ENCODE data around the gene CEMIP. TPM values are rescaled to one million over a fixed set of nuclear protein-coding genes. Genes with fewer than 3 reads are reported as not detected.

The CEMIP gene
- total RNA-seq, 2 experiments from 2014 or later: not detected

DNA sequence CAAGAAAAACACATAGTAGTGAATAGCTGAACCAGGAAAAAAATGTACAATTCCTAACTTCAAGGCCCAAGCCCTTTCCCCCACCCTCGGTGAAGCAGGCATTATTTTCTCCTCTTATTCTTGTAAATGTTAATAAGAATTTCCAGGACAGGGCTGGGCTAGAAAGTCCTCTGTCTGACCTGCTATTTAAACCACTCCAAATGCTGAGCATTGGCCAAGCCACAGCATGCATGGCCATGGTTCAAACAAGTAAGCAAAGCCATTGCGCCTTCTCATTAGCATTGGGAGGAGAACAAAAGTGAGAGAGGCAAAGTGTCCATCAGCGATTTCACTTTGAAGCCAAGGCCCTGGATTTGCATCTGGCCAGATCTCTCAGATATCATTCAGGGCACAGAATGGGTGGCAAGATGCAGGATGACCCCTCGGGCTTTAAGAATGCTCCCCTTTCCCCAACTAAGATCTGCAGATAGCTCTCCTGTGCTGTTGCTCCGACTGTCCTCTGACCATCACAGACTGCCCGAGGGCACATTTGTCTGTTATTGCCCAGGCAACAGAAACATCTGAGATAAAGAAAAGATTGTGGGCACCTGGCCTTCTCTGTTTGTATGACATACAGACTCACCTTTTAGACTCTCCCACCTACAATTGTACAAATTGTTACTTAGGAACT lies 46.3 kb downstream of the CEMIP start:
- Histone ChIP-seq H3K9me2 (ENCODE audit: insufficient read depth, low read length) (no peaks in the 10 kb centered on the region), H3K9me3 (ENCODE audit: low read length) (no peaks in the 10 kb centered on the region), H3K79me2 (ENCODE audit: insufficient read depth, low read depth, low read length) (no peaks in the 10 kb centered on the region), H3K4me3 (ENCODE audit: low read depth, low read length, poor library complexity, severe bottlenecking) (no peak overlapping the region), H3K36me3 (ENCODE audit: insufficient read depth, low read length) (no peaks in the 10 kb centered on the region), H3K27ac (ENCODE audit: low read depth, low read length, poor library complexity, severe bottlenecking) (no peak overlapping the region), H4K20me1 (ENCODE audit: insufficient read depth, low read length) (no peaks in the 10 kb centered on the region), H3K4me2 (ENCODE audit: low read length) (no peak overlapping the region), H3K4me1 (ENCODE audit: insufficient read depth, low read length, poor library complexity, severe bottlenecking) (no peaks in the 10 kb centered on the region), H2AFZ (ENCODE audit: low read length) (no peak overlapping the region)
- ChIA-PET CTCF (ENCODE audit: unreplicated experiment) (no interaction called here), POLR2A (interaction anchor here (0.6 kb wide), 1 partner anchor 378 kb away, joined by 3 read pairs; no protein-coding TSS in a partner anchor)
- no peak for DNase-seq (ENCODE audit: low spot score)
- no peak for TF ChIP-seq EZH2phosphoT487 (IDR thresholded peaks at IDR 0.05; ENCODE audit: borderline replicate concordance, low read depth, low read length)
- TF ChIP-seq, protein P1, sequence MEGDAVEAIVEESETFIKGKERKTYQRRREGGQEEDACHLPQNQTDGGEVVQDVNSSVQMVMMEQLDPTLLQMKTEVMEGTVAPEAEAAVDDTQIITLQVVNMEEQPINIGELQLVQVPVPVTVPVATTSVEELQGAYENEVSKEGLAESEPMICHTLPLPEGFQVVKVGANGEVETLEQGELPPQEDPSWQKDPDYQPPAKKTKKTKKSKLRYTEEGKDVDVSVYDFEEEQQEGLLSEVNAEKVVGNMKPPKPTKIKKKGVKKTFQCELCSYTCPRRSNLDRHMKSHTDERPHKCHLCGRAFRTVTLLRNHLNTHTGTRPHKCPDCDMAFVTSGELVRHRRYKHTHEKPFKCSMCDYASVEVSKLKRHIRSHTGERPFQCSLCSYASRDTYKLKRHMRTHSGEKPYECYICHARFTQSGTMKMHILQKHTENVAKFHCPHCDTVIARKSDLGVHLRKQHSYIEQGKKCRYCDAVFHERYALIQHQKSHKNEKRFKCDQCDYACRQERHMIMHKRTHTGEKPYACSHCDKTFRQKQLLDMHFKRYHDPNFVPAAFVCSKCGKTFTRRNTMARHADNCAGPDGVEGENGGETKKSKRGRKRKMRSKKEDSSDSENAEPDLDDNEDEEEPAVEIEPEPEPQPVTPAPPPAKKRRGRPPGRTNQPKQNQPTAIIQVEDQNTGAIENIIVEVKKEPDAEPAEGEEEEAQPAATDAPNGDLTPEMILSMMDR (conservative IDR thresholded peaks at IDR 0.05; ENCODE audit: low read length): no peak
- intact Hi-C loops (cut with micrococcal nuclease; ENCODE audit: unreplicated experiment): no loop called here
- BruUV-seq (replicated peaks): no TSS peak

DNA sequence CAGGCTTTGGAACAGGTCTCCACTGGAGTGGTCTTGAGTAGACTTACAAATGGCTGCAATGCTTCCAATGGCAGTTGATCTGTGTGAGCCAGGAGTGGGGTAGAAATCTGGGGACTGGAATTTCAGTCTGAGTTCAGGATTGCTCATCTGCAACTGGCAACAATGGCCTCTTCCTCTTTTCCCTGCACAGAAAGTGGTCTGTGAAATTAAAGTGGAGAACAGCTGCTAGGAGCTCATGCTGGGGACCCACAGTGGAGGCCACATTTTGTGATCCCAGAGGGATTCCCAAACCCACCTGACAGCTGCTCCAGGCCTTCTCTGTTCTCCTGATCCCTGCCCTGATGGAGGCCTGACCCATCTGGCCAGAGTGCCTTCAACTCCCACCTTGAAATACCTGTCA lies 49.6 kb downstream of the CEMIP start:
- no peaks in the 10 kb centered on the region for H3K79me2 ChIP-seq (ENCODE audit: insufficient read depth, low read depth, low read length)
- H4K20me1 ChIP-seq (ENCODE audit: insufficient read depth, low read length): no peaks in the 10 kb centered on the region
- no peak overlapping the region for H3K4me3 ChIP-seq (ENCODE audit: low read depth, low read length, poor library complexity, severe bottlenecking)
- intact Hi-C loops (cut with micrococcal nuclease; ENCODE audit: unreplicated experiment): no loop called here
- POLR2A ChIA-PET: no interaction called here
- no peaks in the 10 kb centered on the region for H3K9me3 ChIP-seq (ENCODE audit: low read length)
- H3K36me3 ChIP-seq (ENCODE audit: insufficient read depth, low read length): no peaks in the 10 kb centered on the region
- DNase-seq (ENCODE audit: low spot score): no peak
- CTCF ChIA-PET (ENCODE audit: unreplicated experiment): no interaction called here
- H3K9me2 ChIP-seq (ENCODE audit: insufficient read depth, low read length): no peaks in the 10 kb centered on the region
- no peaks in the 10 kb centered on the region for H3K4me1 ChIP-seq (ENCODE audit: insufficient read depth, low read length, poor library complexity, severe bottlenecking)
- H2AFZ ChIP-seq (ENCODE audit: low read length): no peak overlapping the region
- TF ChIP-seq, protein P1 (conservative IDR thresholded peaks at IDR 0.05; ENCODE audit: low read length): no peak
- TF ChIP-seq EZH2phosphoT487 (IDR thresholded peaks at IDR 0.05; ENCODE audit: borderline replicate concordance, low read depth, low read length): no peak
- BruUV-seq (replicated peaks): no TSS peak
- H3K4me2 ChIP-seq (ENCODE audit: low read length): no peak overlapping the region
- no peak overlapping the region for H3K27ac ChIP-seq (ENCODE audit: low read depth, low read length, poor library complexity, severe bottlenecking)

DNA sequence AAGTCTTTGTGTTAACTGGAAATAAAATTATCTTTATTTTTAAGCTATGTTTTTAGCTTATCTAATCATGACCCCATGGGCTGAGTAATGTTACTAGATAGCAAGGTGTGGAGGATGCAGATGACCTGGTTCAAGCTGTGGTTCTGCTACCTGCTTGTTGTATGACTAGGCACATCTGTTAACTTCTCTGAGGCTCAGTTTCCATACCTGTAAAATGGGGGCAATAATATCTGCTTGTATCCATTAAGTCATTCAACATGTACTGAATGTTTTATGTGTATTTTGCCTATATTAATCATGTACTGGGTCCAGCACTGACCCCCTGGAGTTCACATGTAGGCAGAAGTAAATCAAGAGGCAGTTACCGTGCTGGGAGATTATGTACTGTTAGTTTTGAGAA lies 51.5 kb downstream of the CEMIP start:
- H3K9me3 ChIP-seq (ENCODE audit: low read length): no peaks in the 10 kb centered on the region
- no TSS peak for BruUV-seq (replicated peaks)
- no peak overlapping the region for H3K27ac ChIP-seq (ENCODE audit: low read depth, low read length, poor library complexity, severe bottlenecking)
- no peak overlapping the region for H3K4me2 ChIP-seq (ENCODE audit: low read length)
- CTCF ChIA-PET (ENCODE audit: unreplicated experiment): no interaction called here
- intact Hi-C loops (cut with micrococcal nuclease; ENCODE audit: unreplicated experiment): no loop called here
- H2AFZ ChIP-seq (ENCODE audit: low read length): no peak overlapping the region
- no peaks in the 10 kb centered on the region for H3K79me2 ChIP-seq (ENCODE audit: insufficient read depth, low read depth, low read length)
- H3K4me3 ChIP-seq (ENCODE audit: low read depth, low read length, poor library complexity, severe bottlenecking): no peak overlapping the region
- TF ChIP-seq, protein P1 (conservative IDR thresholded peaks at IDR 0.05; ENCODE audit: low read length): no peak
- TF ChIP-seq EZH2phosphoT487 (IDR thresholded peaks at IDR 0.05; ENCODE audit: borderline replicate concordance, low read depth, low read length): no peak
- H3K36me3 ChIP-seq (ENCODE audit: insufficient read depth, low read length): no peaks in the 10 kb centered on the region
- POLR2A ChIA-PET: no interaction called here
- no peaks in the 10 kb centered on the region for H3K9me2 ChIP-seq (ENCODE audit: insufficient read depth, low read length)
- no peaks in the 10 kb centered on the region for H3K4me1 ChIP-seq (ENCODE audit: insufficient read depth, low read length, poor library complexity, severe bottlenecking)
- DNase-seq (ENCODE audit: low spot score): no peak
- H4K20me1 ChIP-seq (ENCODE audit: insufficient read depth, low read length): no peaks in the 10 kb centered on the region

Data from OCI-LY7 (cell line).